Measurements from ENCODE around the gene SERPINB12.
A peak's percentile ranks its signal among the peaks of the same experiment; 100 is the strongest.

The SERPINB12 gene, protein sequence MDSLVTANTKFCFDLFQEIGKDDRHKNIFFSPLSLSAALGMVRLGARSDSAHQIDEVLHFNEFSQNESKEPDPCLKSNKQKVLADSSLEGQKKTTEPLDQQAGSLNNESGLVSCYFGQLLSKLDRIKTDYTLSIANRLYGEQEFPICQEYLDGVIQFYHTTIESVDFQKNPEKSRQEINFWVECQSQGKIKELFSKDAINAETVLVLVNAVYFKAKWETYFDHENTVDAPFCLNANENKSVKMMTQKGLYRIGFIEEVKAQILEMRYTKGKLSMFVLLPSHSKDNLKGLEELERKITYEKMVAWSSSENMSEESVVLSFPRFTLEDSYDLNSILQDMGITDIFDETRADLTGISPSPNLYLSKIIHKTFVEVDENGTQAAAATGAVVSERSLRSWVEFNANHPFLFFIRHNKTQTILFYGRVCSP

DNA sequence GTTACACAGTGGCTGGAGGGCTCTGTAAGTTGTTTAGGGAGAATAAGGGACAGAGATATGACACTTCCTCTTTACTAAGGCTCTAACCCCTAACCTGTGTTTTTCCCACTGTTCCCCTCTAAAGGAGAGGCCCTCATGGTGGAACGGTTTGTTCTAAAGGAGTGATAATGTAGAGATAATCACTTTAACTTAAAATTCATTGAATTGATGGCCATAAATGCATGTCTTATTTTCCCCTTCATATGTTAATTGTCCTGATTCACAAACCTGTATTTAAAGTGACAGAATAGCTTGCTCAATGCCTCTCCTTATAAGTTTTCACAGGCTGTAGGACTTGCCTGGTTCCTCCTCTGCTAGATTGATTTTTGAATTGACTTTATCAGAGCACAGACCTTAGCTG is at the start of gene SERPINB12:
SERPINB12 (plus strand) TSS at position 301 of the 400 bp plus-strand sequence. CDS start 13,791 bp downstream, outside the sequence.
- no peak for DNase-seq

DNA sequence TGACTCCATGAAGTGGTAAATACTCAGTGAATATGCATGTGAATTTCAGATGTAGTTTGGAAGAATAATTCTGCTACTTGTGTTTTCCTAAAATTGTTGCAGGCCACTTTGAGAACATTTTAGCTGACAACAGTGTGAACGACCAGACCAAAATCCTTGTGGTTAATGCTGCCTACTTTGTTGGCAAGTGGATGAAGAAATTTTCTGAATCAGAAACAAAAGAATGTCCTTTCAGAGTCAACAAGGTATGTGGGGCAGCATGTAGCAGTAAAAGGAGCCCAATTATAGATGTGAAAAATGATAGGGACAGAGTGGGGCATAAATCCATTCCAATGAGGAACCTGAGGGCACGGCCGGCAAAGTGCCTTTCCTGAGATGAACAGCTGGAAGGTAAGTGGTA is 49.3 kb upstream of the SERPINB12 start:
- DNase-seq: no peak

DNA sequence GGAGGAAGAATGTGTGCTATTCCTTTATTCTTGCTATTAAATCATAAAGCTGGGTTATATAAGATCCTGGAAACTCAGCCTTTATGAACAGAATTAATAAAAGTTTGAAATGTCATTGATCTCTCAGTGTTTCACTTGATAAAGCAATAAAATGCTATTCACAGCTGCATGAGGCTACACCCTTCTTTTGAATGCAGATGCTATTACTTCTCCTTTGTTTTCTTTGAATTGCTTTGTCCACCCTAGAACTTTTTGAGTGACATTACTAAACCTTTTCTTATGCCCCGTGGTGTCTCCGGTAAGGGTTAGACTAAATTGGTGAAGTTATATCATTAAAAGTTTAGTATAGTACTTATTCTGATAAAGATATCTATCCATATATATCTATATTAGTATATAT is 46.5 kb upstream of the SERPINB12 start:
- DNase-seq: no peak

DNA sequence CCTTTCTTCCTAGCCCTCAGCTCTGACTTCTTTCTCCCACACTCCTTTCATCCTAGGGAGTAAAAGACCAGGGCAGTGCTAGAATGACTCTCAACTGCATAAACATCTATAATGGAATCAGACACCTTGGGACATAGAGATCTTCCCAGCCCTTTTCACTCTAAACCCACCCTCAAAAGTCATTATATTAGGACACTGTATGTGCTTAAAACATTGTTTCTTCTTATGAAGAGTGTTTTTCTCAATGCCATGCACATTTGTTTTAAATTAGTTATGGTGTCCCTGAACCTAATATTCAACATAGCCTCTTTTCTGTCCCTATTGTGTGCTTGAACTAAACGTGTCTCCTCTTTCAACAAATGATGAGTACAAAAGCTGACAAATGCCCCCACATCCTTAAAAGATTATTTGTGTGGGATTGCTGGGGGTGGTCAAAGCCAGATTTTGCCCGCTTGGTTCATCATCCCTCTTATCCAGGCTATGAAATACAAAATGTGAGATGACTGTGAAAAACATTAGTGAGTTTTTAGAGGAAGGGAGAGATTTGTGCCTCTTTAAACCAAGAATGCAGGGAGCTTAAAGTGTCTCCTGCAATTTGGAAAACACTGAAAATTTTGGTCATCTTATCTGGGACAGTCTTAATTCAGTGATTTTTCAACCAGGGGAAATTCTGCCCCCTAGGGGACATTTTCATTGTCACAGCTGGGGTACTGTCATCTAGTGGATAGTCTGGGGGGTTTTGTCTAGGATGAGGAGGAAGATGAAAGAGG is 36.4 kb upstream of the SERPINB12 start:
- no peak for DNase-seq

DNA sequence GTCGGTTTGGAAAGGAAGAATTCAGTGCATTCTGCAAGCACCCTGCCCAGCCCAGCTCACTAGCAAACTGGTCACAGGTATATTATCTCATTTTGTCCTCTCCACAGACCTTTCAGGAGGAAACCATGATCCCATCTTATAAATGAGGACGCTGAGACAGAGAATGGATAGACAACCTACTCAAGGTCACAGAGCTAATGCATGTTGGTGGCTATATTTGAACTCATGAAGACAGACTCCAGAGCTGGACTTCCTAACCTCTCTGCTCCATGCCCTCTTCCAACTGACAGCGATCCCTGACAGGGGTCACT is 35.9 kb upstream of the SERPINB12 start:
- no peak for DNase-seq

DNA sequence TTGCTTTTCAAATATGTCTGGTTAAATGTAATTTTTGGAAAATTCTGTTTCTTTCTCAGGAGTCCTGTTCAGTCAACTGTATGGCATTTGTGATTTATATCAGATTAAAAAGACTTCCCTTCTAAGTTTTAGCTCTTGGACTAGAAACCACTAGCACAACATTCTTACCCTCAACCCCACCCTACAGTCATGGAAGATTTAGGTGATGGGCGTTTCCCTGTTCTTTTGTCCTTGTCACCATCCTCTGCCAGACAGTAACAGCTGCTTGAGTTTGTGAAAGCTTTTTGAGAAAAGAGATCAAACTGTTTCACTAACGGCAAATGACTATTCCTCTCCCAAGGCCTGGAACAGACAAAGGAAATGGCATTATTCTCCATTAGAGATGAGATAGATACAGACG is 33.6 kb upstream of the SERPINB12 start:
- no peak for DNase-seq

DNA sequence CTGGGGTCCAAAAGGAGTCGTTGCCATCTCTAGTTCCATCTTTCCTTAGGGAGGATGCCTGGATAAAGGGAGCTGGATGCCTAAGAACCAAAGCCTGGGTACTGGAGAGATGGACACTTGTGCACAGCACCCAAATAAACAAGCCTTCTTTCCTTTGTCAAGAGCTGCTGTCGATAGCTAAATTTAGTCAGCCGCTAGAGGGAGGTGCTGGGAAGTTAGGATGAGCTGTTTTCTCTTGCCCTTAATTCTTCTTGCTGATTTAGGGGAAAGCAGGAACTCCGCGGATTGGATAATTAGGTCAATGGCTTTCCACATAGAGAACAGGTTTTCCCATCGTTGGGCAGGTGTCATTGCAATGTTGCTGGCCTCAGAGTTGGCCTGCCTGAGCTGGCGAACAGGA is 30.9 kb upstream of the SERPINB12 start:
- DNase-seq: no peak

DNA sequence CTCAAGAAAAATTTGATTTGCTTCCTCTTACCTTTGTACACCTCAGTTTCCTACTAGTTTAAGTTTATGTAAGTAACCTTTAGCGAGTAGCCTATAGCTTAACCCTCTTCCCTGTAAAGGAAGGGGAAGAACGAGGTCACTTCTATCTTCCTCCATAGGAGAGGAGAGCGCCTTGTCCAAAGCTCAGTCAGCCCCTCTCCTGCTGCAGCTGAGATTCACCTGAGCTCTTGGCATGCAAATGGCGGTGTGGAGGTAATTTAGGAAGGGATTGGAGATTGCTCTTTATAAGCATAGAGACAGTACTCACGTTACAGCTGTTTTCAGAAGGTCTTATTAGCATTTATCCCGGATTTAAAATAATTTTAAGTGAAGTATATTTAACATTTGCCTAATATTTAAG is 27.8 kb upstream of the SERPINB12 start:
- no peak for DNase-seq

DNA sequence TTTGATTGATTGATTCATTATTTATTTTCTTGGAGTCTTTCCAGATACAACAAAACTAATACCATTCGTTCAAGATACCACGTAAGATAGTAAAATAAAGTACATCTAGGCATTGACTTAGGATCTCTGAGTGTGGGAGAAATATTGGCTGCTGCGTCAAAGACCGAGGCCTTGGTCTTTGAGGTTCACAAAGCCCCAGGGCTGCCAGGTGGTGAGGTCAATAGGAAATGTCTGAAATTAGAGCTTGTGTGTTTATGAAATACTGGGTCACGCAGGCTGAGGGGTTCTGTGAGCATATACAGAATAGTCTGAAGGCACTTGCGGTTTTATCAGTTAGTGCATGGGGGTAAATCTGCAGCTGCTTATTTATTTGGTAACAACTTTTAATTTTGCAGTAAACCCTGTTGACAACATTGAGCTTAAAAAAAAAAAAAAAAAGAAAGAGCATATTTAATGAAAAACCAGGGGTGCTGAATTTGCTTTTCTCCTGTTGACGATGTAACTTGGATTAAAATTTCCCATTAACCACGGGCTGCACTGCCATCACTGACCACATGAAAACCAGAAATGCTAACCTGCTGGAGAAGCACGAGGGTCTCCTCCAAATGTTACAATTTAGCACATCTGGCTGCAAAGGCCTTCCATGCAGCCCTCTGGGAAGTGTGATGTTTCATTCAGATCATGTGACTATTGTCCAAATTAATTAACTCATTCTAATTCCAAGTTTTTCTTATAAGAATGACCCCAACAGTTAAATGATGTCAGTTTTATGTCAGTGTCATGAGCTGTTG is 27.1 kb upstream of the SERPINB12 start:
- DNase-seq: no peak

DNA sequence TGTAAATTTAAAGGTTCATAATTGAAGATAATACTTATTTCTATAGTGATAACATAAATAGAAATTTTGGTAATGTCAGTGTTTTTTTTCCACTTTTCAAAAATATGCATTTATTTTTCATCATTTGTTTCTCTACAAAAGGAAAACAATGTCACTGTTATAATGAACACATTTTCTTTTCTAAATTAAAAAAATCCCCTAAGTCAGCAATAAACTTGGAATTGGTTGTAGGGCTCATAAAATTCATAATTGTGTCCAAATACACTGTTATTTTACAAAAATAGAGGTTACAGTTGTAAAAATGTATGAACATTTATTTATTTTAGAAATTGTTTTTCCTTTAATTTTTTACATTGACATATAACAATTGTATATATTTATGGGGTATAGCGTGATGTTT is 26.4 kb upstream of the SERPINB12 start:
- DNase-seq: no peak

DNA sequence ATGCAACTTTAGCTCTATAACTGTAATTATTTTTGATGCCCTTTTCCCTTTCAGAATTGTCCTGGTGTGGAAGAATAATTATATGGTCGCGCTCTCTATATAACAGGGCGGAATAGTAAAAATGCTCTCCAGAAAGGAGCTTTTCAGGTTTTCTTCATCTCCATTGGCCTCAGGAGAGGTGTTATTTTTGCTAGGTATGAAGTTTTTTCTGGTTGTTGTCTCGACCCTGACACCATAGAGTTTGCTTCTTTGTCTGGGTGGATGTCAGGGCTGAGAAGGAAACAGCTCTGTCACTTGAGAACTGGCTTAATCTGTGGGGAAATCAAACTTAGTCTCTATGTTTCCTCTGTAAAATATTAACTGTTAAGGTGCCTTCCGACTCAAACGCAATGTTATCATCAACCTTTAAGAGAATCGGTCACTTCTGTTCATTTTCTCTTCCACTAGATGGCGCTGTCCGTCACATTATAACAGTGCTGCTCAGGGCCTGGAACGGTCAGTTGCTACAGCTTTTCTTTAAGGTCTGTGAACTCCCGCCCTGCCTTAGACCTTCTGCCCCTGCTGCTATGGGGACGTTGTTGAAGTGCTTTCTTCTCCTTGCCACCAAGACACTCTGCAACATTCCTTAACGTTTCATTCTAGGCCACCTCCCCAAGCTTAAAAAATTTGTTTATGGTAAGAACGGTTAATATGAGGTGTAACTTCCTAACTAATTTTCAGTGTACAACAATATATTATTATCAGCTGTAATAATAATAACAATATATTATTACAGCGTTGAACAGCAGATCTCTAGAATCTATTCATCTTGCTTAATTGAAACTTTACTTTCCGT is 23.8 kb upstream of the SERPINB12 start:
- DNase-seq: peak; percentile 41

DNA sequence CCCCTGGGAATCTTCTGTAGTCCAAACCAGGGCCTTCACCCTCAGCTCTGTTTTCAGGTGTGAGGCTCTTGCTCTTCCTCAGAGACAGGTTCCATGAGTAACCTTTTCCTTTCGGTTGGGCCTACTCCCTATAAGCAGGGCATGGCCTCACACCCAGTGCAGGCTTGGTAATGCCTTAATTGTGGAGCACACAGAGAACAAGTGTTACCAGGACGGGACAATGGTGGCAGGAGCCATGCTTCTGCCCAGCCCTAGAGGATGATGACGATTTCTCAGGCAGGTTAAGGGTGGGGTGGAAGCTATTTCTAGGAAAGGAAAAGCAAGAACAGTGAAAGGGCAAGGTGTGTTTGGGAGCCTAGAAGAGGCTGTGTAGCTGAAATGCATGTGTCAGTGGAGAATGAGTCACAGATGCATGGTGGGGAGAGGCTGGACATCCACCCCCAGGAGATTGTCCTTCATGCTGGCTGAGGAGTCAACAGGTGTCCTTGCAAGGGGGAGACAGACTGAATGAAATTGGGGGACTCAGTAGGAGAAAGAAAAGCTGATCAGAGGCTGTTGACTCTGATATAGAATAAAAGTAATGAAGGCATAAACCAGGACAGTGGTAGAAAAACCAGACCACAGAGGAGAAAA is 22.0 kb upstream of the SERPINB12 start:
- no peak for DNase-seq

DNA sequence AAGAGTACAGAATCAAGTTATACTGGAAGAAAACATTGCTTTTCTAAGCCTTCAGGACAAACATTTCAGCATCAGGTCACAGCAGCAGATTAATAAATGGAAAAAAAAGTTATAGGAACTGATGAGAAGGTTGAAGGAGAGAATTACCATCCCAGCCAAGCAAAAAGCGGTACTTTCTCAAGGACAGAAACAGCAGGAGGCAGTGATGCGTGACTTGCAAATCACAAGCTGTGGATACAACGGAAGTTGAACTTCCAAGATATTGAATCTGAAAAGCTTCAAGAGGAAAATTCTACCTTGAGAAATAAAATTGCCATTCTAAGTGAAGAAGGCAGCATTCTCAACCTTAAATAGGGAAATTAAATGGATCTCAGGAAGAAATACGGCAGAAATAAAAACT is 18.5 kb upstream of the SERPINB12 start:
- no peak for DNase-seq

DNA sequence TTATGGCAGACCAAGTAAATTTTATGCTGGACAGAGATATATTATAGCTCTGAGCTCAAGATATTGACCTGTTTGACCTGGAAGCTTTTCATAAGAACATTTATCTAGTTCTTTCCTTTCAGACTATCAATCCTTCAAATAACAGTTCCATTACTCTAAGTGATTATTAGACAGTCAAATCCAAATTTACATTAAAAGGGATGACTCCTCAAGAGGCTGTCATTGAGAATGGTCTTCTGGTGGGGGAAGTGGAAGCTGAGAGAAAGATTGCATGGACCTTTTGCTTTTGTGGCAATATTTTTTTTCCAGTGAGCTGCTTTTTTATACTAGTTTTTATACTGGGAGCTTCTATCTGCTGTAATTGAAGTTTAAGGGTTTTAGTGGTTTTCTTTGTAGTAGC is 14.9 kb upstream of the SERPINB12 start:
- DNase-seq: no peak

DNA sequence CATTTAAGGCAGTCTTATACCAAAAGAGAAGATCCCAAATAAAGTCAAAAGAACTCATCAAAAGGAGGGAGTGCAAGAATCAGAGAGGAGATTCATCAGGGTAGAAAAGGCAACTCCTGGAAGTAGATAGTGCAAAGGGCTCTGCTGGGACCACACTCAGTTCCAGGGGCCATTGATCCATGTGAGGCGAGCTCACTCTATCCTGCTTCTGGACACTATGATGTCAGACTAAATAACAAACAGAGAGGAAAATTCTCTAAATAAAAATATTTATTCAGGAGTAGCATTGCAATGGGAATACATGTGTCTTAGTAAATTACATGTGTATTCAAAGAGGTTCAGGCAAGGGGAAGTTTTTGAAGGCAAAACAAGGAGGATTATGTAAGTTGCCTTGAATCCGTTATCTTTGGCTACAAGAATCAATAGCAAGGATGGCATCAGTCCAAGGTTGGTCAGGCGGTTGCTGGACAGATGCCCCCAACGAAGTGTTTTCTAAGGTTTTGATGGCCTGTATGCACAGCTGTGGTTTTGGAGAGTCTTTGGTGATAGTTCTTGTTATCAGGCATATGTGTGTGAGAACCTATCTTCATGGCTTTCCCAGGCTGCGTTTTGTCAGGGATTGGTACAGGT is 13.2 kb upstream of the SERPINB12 start:
- DNase-seq: no peak

DNA sequence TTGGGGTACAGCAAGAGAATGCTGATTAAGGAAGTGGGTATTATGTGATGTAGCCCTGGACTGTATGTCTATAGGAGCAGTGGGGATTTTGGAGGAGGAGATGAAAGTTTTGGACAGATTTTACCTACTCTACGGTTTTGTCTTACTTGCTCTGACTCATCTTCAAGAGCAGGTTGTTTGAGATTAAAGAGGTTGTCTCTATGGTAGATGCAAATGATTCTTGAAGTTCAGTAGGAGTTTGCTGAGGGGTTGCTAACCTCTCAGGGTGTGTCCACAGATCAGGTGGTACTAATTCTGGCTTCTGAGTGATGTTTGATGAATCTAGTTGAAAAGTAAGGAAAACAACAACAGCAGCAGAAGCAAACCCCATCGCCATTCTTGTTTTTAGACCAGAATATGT is 9.7 kb upstream of the SERPINB12 start:
- no peak for DNase-seq

DNA sequence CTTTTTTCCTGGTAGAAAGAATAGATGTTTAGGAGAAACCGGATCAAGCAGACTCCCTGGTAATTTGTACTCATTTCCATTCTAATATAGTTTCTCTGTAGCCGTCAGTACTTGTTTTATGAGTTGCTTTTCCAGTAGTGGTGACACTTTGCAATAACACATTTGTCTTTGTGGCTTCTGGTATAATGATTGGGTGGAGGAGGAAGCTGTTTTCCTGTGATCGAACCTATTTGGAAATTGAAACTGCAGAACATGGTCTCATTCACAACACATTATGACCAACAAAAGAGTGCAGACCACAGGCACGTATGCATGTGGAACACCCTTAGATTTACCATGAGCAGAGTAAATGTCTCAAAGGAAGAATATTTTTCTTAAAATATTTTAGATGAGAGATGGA is 7.6 kb upstream of the SERPINB12 start:
- DNase-seq: no peak

DNA sequence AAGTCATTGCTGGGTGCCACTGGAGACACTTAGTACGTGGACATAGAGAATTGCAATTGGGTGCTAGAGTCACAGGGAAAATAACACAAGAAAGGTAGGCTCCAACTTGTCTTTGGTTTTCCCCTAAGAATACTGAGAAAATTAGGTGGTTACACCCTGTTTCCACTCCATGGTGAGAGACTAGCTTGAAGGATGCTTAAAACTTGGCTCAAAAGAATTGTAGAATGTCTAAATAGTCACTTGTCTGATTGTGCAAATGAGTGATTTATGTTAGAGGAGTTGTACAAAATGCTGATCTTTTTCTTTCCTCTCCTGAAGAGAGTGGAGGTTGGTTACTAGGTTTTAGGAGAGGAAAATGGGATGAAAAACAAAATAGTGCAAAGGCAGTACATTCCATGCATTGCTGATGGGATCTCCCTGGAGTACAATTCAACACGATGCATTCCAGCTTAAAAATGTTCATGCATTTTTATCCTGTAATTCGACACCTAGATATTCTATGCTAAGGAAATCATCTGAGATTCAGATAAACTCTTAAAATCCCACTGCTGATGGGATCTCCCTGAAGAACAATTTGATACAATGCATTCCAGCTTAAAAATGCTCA is 2.2 kb upstream of the SERPINB12 start:
- no peak for DNase-seq

DNA sequence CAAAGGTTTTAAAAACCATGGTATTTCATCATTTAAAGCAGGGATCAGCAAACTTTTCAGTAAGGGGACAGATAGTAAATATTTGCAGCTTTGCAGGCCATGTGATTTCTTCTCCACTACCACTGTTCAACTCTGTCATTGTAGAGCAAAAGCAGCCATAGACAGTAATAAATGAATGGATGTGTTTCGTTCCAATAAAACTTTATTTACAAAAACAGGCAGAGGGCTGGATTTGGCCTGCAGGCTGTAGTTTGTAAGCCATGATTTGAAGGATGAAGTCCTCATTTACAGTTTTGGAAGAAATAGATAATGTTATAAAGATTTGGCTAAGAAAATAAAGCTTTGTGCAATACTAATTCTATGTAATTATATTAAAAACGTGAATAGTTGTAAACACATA is 1.8 kb downstream of the SERPINB12 start:
- no peak for DNase-seq

DNA sequence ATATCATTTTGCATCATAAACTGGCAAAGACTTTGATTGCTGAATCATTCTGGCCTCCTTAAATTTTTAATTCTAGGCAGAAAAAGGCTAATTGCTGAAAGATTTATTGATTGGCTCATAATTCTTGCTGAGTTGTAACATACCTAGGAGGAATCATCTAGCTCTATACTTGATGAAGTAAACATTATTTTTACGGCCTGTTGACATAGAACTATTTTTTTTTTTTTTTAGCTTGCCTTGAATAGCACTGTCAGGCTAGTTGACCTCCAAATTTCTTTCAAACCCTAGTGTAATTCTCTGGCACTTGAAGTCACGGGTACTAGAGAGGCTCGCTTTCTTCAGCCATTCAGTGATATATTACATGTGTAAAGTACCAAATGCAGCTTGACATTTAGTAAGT is 2.8 kb downstream of the SERPINB12 start:
- DNase-seq: no peak

DNA sequence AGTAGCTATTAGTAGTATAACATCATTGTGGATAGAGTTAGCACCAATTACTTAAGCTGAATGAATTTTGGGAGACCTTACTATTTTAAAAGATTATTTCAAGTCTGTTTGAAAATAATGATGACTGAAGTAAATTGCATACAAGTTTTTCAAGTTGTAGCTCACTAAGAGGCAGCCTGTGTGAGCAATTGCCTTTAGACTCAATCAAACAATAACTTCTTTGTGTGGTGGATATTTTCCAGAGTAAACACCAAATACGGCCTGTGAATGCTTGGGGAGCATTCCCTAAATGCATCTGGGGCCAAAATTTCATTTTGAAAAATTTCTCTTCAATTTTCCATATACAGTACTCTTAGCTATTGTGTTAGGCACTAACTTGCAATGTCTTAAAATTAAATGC is 7.9 kb downstream of the SERPINB12 start:
- no peak for DNase-seq

Data from activated gamma-delta T cell treated with Interleukin-2 at 50 U/mL for 16 hours (primary cell).